NCI-H524 (cell line): ENCODE results near the gene EFNA5.
A peak's percentile ranks its signal among the peaks of the same experiment; 100 is the strongest.

Experiments
- DNase-seq, 2 experiments: peaks; one replicate each; lab custom pipeline; 2025; lab: John Stamatoyannopoulos, UW

EFNA5 gene

DNA sequence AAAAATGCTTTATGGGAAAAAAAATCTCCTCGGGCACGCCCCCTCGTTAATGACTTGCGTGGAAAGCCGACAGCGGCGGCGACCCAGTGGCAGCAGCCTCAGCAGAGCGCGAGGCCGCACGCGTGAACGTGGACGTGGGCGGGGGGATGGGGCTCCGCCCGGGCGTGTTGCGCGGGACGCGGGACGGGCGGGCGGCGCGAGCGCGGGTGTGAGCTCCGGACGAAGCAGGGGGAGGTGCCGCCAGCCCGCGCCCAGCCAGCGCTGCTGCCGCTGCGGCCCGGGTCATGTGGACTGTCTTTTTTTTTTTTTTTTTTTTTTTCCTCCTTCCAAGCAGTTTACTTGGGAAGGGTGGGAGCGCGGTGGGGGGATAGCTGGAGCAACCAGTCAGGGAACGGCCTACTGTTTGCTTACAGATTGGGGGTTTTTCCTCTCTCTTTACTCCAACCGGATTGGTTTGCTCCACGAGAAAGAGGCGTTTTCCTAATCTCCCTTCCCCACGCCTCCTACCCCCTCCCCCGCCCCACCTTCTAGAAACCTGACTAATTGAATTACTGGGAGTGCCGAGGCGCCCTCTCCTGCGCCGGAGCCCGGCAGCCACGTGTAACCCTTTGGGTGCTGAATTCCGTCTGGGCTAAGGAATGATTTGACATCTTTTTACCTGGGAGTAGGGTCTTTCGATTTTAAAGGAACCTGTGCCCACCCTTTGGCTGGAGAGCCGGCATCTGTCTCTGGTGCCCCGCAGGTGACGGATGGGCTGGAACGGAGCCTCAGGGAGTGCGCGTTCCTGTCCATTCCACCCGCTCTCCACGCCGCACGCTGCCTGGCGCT is 1.7 kb upstream of the EFNA5 start:
- peak; percentile 86 to 94 for DNase-seq

DNA sequence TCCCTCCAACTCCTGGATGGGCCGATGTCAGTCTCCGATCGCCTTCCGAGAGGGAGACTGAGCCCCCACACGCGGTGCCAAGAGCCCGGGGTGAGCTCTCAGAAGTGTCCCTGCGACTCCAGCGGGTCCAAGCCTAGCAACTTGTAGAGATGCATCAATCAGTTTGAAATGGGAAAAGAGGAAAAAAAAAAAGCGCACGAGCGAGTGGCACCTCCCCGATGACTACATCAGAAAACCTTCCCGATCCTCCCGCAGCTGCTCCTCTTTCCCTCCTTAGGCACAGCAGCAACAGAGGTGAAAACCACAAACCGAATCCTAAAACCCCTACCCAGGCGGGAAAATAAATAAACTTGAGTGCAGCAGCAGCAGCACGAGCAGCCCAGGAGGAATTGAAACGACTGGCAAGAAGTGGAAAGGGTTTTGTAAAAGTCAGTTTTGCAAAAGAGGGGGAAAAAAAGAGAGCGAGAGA is 1.0 kb upstream of the EFNA5 start:
- DNase-seq = peak; percentile 53 to 72

DNA sequence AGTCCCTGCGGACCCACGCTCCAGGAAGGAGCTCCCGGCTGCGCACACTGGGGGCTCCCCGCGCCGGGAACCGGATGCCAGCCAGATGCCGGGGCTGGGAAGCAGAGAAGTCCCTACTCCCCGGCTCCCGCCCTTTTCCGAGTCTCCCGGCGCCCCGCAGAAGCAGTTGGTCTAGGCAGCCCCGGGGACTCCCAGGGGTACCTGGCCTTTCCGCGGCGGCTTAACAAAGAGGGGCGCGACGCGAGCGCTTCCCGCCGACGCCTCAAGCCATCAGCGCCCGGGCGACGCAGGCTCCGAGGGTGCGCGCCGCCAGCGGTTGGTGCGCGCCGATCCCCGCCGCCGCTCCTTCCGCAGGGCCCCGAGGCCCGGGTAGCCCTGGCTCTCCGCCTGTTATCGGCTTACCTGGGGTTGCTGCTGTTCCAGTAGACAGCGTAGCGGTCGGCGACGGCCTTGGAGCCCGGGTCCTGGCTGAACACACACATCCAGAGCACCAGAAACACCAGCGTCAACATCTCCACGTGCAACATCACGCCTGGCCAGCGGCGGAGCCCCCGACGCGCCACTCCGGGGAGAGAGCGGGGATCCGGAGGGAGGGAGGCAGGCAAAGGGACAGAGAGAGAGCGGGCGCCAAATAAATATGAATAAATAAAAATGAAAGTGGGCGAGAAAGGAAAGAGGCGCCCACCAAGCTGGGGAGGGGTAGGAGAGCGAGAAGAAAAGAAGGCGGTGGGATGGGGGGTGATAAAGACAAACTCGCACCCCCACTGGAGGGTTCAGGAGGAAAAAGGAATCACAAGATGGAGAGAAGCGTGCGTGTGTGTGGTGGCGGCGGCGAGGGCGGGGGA is 428 bp downstream of the EFNA5 start:
- DNase-seq = peak; percentile 29 to 66

DNA sequence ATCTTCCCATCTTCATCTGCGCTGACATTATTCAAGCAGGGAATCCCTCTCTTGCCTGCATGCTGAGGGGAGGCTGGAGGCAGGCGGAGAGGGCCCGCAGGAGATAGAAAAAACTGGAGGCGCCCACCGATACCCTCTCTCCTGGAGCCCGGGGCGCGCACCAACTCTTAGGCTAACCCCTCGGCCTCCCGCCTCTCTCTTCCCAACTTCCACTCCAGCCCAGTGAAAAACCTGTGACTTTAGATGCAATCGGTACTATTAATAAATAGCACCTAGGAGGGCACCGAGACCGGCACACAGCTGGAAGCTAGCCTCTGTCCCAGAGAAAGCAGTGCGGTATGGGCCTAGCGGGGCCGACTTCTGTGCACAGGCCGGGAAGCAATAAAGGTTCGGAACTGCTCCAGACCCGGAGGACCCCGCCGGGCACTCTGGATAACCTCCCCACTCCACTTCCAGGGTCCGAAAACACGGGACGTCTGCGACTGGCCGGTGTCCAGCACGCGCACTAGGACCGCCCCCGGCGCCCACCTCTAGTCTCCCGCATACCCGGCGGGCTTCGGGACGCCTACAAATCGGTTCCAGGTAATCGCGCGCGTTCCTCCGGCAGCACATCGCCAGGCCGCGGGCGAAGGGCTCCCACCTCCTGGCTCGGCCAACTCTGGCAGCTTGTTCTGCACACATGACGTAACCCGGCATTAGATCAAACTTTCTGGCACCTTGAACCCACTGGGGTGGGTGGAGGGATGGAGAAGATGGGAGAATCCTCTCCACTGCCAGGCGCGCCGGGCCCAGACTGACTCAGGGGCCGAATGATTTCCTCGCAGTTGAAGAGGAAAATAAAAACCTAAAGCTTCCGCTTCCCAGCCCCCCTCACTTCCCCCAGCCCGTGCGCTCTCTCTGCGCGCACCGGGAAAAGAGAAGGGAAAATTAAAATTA is 1.4 kb downstream of the EFNA5 start:
- DNase-seq = peak; percentile 29 to 53

DNA sequence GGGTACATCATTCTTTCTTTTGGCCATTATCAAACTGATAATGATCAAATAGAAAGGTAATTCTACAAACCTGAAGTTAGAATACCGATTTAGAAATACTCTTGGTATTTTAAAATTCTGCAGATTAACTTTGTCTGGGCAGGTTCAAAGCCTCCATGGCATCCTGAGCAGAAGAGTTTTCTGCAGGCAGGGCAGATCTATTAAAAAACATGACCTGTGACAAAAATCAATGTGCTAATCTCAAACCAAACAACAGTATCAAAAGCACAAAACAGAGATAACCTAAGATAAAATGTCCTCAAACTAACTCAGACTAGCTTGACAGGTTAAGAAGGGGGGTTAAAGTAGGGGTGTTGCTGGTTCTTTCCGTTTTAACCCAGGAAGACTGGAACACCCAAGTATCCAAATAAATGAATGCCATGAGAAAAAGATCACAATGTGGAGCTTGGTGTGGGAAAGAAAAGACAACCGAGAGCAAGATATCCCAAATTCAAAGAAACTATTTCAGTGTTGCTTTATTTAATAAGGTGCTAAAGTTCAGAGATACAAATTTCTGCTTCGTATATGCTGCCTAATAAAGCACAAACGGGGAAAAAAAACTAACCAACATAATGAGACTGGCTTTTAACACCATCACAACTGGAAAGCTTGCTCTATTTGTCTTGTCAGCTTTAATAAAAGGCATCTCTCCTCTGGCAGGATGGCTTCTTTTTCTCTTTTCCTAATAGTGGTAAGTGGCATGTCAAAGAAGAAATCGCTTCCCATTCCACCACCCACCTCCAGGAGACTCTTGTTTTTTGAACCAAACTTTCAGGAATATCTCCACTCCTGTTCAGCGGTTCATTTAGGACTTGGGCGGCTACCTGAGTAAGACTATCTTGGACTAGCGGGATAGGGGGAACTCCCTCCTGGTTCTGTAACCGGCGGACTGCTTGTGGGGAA is 2.3 kb downstream of the EFNA5 start:
- DNase-seq = peak in 1 of 2 experiments; percentile 39

DNA sequence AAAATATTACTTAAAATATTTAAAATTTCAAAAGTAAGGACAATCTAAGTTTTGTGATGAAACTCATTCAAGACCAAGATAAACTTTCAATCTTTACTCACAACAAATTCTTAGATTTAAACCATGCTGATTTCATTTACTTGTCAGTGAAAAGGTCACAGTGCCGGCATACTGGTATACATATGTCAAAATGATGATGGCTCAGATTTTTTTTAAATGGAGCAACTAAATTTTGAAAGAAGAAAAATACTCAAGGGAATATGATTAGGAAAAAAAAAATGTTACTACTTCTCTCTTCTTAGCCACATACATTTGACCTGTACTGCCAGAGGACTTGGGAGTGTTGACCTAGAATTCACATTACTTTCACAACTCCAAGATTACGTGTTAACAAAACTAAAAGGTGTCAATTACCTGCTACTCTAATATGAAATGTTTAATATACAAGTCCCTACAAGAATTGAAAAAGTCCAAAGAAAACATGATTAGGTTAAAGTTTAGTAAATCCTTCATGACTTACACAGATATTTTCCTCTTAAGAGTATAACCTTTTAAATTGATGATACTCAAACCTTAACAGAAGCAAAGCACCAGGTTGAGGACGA is 4.6 kb downstream of the EFNA5 start:
- DNase-seq = no peak

DNA sequence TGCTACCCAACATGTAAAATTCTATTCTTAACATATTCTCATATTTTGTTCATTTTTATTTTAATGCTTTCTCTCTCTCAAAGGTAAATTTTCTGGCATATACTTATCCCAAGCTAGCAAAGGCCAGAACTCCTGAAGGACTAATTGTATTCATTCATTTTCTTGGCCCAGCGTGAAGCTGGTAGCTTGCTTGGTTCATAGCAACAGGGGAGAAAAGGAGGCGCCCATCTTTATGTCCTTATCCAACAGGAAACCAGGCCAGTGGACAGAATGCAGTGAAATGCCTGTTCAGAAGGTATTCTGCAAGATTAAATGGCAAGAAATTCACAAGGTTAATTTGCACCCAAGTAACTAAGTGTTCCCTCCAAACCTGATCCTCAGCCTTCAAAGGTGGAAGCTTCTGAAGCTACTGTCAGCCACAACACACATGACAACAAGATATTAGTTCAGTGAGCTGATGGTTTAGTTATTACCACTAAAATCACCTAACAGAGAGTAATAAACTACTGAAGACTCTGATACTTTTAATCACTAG is 5.6 kb downstream of the EFNA5 start:
- no peak for DNase-seq

DNA sequence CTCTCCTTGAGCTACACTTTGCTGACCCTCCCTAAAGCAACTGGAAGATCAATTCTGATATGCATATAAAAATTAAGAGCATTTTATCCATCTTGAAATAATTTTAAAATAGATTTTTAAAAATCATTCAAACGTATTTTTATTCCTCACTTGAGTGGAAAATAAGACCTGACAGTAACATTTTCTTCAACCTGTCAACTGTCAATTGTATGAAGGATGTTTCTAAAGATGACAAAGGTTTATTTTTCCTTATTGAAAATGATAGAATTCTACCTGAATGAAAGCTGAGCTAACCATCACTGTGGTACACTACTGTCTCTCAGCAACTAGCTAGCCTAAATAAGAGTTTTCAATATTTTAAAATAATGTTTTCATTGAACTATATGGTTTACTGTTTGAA is 7.0 kb downstream of the EFNA5 start:
- DNase-seq = no peak

DNA sequence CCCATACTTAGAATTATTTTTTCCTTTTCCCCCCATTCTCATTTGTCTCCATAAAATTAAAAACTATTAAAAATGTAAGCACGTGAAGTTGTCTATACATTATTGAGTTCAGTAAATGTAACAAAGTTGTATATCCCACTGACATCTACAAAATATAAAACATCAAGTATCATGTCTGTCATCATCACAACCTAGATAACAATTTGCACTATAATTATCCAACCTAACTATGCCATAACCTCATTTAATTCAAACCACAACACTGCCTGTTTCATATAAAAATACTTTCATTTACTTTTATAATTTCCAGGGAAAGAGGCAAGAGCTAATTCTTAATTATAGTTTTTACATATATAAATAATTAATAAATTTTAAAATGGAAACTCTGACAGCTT is 9.1 kb downstream of the EFNA5 start:
- DNase-seq = no peak

DNA sequence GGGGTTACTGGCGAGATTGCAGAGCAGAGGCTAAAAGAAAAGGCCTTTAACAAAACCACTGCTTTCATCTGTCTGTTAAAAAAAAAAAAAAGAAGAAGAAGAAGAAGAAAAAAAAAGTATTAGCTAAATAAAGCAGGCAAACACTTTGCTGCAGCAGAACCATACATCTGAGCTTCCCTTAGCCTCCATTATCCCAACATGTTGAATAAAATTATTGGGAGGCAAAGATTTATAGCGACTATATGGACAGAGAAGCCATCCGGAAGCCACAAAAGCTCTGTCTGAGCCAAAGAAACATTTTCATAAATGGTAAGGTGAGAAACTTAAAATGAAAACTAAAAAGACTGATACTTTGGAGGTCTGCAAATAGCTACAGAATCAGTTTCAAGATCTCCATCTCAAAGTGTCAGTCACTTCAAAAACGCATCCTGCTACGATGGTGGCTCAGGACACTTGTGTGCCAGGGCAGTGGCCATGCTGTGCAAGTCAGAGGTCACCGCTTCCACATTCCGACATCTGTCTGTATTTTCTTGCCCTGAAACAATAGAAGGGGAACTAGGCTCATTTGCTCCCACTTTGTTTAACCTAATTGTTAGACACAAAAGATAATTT is 9.6 kb downstream of the EFNA5 start:
- DNase-seq = no peak

DNA sequence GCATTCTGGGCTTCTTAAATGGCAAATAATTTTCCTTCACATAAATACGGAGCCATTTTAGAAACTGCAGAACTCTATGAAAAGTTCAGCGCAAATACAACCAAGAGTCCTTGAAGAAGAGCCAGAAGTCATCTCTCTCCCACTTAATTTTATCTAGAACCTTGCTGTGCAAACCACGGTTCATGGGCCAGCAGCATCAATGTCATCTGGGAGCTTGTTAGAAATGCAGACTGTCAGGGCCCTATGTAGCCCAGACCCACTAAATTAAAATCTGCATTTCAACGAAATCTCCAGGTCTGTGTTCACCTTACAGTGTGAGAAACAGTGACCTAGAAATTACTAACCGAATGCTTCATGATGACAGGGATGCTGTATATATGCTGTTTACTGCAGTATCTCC is 12.2 kb downstream of the EFNA5 start:
- DNase-seq = no peak

DNA sequence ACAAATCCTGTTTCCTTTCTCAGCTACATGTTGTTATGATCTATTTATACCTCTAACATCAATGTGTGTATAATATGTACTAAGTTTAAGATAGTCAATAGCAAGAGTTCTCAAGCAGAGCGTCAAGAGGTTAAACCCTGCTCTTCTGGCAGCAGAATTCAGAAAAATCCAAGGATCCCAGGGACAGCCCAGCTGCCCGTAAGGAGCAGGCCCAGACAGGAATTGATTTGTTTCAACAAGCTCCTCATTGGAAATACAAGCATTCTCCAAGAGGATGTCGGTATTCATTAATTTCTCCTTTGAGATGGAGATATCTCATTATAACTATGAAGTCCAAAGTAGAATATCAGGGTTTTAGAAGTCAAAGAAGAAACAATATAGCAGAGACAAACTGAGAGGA is 14.9 kb downstream of the EFNA5 start:
- peak in 1 of 2 experiments; percentile 2 for DNase-seq

DNA sequence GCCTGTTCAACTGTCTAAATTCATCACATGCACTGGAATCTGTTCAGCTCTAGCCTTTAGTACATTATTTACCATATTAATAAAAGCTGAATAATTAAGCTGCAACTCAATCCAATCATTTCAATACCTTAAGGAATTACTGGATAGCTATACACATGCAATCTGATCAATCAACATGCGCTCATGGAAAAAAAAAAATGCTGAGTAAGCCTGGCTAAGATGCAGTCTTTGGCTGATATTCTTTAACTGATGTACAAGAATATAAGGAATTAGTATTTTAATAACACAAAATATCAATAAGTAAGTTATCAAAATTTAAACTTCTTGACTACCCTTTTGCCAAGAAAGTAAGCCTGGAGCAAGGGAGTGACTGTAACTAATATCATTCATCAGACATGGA is 15.9 kb downstream of the EFNA5 start:
- DNase-seq = no peak

DNA sequence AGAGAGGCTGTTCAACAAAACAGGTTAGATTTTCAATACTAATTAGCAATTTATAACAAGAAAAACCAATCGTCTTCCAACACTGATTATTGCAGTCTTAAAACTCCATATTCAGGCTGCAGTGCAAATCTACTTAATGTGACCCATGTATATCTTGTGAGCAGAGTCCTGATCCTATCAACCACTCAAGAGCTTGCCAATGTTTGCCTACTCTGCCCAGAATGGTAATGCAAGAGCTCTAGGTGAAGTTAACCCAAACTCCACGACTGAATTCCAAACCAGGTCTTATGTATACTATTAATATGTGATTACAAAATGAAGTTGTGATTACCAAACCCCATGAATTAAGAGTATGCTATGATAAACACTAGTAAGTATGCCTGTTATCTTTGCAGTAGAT is 17.1 kb downstream of the EFNA5 start:
- no peak for DNase-seq

DNA sequence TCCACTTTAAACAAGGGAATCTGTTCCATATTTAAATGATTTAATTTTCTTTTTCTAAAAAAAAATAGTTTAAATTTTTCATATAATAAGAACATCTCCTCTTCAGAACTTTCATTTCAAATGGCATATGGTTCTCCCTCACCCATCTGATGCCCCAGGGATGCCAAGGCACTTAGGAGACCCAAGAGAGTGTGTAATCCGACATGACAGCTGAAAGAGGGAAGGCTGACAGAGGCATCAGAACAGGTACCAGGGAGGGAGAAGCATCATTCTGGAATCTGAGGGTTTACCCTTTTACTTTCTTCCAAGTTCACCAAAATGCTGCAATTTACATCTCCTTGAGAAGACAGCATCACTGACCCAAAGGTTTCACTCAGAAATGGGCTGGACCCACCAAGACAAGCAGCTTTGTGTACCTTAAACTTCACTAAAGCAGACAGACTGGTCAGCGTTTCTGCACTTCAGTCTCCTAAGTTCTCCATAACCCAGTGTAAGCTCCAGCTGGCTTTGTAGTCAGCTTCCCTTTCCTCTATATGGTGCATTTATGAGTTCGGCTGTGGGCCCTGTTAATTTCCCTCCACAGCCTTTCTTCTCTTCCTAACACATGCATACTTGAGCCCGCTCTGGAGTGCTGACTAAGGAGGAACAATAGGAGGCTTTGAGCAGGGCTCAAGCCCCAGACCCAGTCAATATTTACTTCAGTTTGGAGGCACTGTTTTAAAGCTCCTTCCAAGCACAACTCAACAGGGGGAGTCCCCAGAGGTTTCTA is 17.7 kb downstream of the EFNA5 start:
- peak; percentile 75 to 81 for DNase-seq

DNA sequence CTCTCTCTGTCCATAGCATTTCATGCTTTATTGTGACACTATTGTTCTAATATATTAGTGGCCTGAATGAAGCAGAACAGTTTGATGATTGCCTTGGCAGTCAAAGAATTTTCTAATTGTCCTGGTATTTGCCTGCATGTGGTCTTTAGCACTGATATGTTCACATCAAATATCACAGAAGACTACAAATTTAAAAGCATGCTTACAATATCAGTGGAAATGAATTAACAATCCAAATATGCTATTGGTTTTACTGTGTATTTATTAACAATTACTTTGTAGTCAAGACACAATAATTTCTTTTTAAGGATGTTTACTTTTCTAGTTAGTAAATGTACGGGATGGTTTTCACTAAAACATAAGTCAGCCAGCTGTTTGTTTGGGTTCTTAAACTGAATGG is 18.3 kb downstream of the EFNA5 start:
- no peak for DNase-seq

DNA sequence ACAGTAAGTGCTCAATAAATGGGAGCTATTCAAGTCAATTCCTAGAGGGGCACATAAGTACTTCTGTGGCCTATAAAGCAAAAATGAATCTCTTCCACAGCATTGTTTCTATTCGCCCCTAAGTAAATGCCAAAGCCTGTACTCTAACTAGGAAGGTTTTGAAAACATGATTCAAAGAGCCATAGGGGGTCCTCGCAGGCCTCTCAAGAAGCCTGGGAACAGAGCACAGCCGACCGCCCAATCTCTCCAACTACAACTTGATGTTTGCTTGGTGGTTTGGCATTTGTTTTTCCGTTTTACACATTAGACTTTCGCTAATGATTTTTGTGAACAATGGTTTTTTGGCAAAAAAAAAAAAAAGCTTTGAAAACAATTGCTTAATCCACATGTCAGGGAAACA is 19.4 kb downstream of the EFNA5 start:
- no peak for DNase-seq

DNA sequence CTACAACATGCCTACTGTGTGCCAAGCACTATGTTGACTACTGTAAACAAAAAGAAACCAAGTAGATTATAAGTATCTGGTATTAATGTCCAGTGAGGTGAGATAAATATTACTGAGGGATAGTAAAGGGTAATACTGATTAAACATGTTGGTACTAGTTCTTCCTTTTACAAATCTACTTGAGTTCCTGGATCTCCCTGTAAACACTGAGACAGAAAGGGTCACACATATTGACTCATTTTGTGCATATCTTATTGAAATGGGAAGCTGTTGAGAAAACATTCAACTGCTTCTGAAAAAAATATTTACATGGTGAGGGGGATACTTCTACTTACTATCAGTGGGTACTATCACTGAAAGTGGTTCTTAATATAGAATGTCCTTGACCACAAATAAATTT is 24.3 kb downstream of the EFNA5 start:
- no peak for DNase-seq

DNA sequence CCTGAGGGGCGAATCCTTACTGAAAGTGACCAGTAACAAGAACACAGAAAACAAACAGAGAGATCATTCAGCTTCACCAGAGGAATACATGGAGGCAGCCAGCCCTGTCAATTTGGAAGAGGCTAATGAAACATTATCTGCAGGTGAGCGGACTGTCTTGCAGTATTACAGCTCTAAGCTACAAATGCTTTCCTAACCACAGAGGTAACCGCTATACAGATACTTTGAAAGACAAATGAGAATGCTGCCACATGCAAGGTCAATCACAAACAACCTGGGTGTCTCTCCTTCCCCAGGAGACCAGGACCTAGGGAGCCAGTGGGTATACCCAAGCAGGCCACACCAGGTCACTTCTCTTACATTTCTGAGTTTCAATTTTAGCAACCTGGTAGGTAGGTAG is 30.2 kb downstream of the EFNA5 start:
- peak in 1 of 2 experiments; percentile 6 for DNase-seq
